HL-60/S4 (cell line): Measurements from ENCODE around the gene SMAP2.

Experiments
- in situ Hi-C: fragments of 300-500 bp; cut with MboI; formaldehyde crosslinking; loops from 2 replicates; pipeline ENCODE4 v1.14.3; 2022; ENCODE audit warnings: low sequenced_read_pairs

SMAP2 gene

DNA sequence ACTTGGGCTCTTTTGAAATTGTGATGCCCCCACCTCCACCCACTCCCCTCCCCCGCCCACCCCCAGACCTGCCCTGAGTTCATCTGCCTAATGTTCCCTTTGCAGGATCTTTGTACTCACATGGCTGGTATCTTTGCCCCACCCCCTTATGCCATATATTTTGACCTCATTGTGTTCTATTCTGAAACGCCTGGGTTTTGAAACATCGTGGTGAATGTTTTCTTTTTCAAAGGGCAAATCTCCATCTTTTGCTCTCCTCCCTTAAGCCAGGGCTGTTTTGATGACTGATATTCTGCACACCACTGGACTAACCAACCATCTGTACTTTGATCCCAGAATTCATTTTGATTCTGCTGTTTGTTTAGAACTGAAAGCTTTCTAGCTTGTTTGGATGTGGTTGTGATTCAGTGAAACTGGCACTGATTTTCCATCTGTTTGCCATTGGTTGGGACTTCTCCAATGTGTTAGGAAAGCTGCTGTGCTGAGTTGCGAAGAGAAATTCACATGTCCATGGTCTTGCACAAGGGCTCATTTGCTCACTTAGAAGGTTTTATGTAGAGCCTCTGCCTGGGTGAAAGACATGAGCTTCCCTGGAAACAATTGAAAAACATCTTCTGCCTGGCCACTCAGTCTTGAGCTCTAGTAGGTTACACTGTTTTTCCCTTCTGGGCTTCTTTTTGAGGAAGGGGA, 16.5 kb downstream of the SMAP2 start:
- in situ Hi-C loops: no loop called here

DNA sequence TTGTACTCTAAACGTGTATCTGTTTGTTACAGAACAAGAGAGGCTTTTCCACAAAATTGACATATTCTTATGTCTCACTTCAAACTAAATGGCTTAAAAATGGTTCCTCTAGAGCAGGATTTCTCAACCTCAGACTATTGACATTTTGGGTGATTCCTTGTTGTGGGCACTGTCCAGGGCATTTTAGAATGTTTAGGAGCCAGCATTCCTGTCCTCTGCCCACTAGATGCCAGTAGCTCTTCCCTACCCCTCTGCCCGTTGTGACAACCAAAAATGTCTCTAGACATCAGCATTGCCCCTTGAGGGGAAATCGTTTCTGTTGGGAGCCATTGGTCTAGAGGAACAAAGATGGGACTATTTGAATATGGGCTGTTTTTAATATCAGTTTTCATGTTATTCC, 17.3 kb downstream of the SMAP2 start:
- in situ Hi-C loops: no loop called here

DNA sequence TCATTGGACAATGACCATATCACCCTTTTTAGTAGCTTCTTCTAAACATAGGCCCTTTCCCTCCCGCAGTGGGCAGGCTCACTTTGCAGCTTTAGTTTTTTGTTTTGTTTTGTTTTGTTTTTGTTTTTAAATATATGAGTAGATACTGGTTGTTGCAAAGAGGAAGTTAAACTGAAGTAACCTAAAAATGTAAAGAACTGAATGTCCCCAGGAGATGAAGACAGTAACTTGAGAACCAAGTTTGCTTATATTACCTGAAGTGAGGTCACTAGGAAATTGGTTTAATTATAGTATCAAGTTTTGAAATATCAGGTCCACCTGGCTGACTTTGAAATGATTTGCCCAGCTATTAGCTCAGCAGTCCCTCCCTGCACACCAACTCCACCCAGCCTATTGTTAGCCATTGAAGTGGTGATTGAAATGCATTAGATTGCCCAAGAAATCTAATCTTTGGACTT, 18.2 kb downstream of the SMAP2 start:
- in situ Hi-C loops: no loop called here

DNA sequence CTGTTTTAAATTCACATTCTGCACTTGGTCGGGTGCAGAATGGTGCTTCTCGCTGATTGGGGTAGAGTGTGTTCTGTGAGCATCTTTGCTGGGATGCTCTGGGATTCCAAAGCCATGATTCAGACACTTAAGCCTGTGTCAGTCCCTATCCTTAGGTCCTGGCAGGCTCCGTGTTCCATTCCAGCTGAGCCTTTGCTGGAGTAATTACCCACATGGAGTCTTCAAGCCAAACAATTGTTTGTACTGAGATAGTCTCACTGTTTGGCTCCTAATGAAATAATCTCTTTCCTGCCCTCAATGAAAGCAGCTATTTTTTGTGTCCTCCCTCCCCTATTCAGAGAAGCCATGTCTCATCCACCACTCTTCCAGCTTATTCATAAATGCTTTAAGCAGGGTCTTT, 18.7 kb downstream of the SMAP2 start:
- in situ Hi-C loops: no loop called here

DNA sequence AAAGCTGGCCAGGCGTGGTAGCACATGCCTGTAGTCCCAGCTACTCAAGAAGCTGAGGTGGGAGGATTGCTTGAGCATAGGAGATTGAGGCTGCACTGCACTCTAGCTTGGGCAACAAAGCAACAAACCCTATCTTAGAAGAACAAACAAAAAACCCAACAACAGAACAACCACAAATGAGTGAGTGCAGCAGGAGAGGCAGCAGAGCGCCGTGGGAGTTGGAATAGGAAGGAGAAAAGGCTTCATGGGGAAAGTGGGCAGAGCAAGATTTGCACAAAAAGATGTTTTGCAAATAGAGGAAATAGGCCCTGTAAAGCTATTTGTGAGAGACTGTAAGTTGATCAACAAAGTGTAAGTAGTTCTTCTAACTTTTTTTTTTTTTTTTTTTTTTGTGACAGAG, 19.6 kb downstream of the SMAP2 start:
- in situ Hi-C loops: no loop called here

DNA sequence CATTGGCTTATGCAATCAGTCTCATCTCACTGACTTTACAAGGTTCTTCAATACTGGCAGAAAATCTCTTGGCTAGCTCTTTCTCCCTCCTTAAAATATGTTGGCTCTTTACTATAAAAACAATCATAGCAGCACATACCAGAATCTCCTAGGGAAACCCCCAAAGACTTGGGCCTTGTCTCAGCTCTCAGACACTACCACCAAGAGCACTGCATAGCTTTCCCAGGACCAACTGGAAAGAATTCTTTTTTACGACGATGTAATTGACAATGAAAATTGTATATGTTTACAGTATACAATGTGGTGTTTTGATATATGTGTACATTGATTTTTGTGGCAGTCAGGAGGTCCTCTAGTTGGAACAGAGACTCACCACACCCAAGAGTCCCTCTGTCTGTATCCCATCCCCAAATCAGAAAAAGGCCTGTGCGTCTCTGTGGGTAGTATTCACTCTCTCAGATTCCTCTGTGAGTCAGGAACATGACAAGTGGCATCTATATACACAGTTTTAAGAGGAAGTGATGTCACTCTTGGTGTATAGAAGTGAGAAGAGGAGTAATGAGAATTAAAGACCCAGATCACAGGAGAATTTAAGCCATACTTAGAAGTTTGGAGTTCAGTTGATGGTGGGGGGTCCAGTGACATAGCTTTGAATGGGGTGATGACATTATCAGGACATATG, 21.1 kb downstream of the SMAP2 start:
- in situ Hi-C loops: no loop called here

DNA sequence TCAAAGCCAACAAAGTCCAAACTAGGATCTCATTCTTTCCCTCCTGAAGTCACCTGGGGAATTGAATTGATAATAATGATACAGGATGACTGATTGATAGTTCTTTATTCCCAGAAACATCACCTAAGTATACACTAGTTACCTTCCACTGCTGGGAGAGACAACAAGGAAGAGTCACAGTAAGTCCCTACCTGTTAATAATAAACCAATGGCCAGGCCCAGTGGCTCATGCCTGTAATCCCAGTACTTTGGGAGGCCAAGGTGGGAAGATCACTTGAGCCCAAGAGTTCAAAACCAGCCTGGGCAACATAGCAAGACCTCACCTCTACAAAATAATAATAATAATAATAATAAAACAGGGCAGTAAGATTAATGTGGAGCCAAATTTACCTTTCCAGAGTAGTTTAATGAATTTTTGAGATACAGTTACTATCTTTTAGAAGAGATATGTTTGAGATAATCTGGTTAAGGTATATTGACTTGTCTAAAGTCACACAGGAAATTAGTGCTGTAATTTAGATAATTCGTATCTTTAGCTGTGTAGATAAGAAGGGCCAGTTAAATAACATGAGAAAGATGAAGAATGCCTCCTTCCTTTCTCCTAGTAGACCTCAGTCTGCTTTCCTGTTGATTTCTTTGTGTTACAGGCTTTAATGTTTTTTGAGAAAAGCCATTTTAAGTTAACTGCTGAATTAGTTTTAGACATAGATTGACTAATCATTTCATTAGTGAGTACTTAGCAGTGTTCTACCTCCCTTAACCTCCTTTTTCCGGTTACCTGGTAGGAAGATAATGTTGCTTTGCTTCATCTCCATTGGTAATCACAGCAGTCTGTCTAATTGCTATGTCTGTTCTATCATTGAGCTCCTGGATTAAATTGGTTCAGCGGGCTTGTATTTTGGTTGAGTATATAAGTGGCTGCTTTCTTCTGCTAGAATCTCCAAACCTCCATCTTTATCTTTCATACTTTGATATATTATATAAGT, 22.0 kb downstream of the SMAP2 start:
- in situ Hi-C loops: no loop called here

DNA sequence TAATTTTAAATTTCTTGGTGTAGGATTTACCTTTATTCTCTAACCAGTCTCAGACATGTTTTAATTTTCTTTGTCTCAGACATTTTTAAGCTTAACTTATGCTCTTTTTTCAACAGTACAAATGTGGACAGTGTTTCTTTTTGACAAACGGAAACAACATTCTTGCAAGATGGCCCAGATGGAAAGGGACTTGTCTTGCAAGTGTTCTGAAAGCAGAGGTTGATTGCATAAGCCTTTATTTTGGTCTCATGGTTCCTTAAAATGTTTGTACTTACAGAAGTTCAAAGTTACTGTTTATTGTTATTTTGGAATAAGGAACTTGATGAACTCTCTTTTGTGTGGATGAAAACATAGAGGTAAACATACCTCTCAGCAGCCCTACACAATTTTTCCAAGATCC, 22.9 kb downstream of the SMAP2 start:
- in situ Hi-C loops: no loop called here

DNA sequence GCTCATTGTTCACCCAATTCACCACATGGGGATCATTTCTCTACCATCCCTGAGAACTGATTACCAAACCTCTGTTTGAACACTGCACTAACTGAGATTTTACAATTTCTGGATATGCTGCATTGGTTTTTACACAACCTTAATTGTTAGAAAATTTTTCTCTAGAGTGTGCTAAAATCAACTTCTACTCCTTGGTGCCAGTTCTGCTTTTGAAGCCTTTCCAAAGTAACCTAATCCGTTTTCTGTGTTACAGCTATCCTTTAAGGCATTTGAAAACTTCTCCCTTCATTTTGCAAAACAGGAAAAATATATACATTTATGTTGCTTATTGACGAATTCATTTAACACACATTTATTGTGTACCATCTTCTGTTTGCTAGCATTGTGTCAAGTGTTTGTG, 23.7 kb downstream of the SMAP2 start:
- in situ Hi-C loops: no loop called here

DNA sequence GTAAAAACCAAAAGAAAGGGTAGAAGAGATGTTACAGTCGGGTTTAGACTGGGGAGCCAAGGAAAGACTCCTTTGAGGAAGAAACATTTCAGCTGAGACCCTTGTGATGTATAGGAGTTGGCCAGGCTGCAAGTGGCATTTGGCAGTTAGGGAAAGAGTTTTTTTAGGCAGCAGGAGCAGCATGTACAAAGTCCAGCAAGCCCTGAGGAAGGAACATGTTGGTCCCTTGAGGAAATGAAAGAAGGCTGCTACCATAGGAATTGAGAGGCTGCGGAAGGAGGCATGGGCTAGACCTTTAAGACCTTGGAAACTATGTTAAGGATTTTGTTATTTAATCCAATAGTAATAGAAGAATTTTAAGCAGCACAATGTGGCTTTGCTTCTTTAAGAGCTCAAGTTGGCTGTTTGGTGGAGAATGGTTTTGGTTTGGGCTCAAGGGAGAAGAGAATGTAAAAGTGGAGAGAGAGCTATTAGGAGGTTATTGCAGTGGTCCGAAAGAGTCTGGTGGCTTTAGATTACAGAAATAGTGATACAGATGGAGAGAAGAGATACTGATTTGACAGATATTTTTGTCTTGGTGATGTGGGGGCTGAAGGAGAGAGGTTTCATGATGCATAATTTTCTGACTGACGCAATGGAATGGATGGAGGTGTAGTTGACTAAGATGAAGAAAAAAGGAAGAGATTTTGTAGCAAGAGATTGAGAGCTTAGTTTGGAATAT, 26.6 kb downstream of the SMAP2 start:
- in situ Hi-C loops: loop anchor here (10.0 kb wide), 1 partner anchor 255 kb away; no protein-coding TSS in a partner anchor

DNA sequence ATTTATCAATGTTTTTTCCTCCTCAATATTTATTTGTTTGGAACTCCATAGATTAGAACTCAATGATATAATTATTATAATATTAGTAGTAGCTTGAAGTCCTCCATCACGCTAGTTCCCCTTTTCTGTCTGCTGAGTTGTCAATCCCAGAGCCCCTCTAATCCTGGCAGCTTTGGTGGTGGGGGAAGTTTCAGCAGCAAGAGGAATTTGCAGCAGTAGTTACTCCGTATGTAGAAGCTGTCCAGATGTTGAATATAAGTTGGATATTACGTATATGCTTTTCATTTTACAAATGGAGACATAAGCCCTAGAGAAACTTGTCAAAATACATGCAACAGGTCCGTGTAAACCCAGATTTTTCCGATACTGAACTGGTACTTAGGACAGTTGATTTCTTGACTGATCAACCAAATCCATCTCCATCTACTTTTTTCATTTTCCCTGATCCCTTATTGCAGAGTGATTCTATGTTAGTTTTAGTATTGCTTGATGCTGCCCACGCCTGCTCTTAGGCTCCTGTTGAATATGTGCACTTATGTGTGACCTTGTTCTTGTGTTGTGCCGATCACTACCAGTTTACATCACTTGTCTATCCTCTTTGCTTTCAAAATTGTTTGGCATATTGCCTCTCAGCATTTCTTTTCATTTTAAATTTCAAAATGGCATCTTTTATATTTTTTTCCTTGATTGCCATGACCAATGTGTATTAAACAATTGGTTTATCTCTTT, 28.1 kb downstream of the SMAP2 start:
- in situ Hi-C loops: loop anchor here (10.0 kb wide), 1 partner anchor 257 kb away; no protein-coding TSS in a partner anchor

DNA sequence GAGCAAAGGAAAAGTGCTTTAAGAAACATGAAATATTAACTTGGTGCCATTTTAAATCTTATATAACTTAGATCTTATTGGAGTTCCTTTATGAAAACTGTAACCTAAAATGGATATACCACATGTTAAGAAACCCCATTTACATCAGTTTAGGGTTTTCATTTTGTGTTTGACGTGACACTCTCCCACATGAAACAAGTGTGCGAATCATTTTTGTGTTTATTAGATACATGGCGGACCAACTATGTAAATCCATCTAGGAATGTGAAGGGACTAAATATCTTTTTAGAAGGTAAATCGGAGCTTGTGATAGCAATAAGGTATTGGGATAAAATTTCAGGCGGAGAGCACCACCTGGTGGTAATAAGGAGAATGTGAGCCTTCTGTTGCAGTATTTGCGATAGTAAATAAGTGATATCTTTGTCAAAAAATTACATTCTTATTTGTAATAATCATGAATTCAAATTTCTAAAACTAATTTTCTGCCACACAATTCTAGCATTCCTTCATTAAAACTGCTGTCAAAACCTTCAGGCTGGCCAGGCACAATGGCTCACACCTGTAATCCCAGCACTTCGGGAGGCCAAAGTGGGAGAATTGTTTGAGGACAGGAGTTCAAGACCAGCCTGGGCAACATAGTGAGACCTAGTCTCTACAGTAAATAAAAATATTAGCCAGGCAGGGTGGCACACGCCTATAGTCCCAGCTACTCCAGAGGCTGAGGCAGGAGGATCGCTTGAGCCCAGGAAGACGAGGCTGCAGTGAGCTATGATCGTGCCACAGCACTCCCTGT, 31.3 kb downstream of the SMAP2 start:
- in situ Hi-C loops: loop anchor here (10.0 kb wide), 1 partner anchor 260 kb away; no protein-coding TSS in a partner anchor

DNA sequence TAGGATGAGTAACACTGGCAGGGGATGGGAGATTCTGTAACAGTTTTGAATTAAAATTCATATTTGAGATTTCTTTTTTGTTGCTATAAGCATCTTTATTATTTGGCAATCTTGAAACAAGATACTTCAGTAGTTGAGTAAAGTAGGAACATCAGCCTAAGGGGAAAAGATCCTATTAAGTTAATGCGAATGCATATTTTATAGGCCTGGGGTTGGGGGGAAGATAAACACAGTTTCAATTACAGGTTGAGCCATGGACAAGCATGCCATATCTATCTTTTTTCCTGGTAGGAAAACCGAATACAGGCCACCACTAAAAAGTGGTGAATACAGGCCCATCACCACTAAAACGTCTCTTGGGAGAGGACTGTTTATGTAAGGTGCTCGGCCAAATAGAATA, 32.3 kb downstream of the SMAP2 start:
- in situ Hi-C loops: loop anchor here (10.0 kb wide), 1 partner anchor 261 kb away; no protein-coding TSS in a partner anchor

DNA sequence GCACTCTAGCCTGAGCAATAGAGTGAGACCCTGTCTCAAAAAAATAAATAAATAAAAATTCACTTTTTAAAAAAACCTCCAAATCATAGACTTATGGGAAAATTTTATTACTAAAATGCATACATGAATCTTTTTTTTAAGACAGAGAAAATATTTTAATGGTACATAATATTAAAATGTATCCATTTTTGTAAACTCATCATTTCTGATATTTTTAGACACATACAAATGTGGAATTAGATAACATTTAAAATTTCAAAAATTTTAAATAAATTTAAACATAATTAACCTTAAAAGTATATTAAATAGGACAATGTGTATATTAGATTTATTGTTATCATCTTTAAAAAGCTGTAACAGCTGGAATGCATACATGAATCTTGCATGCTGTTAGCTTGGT, 33.9 kb downstream of the SMAP2 start:
- in situ Hi-C loops: loop anchor here (10.0 kb wide), 1 partner anchor 263 kb away; no protein-coding TSS in a partner anchor

DNA sequence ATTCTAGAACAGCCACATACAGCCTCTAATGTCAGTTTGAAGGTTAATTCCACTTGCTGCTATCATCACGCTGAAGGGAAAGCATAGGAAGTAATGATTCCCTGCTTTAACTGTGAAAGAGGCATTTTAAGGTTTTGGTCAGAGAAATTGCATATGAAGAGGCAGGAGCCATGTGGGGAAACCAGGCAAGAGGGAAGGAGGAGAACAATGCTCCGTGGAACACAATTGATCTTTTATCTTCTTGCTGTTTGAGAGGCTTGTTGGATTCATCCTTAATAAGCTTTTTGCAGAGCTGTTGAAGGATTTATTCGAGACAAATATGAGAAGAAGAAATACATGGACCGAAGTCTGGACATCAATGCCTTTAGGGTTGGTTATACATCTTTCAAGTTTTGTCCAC, 35.9 kb downstream of the SMAP2 start:
- in situ Hi-C loops: loop anchor here (10.0 kb wide), 1 partner anchor 265 kb away; no protein-coding TSS in a partner anchor

DNA sequence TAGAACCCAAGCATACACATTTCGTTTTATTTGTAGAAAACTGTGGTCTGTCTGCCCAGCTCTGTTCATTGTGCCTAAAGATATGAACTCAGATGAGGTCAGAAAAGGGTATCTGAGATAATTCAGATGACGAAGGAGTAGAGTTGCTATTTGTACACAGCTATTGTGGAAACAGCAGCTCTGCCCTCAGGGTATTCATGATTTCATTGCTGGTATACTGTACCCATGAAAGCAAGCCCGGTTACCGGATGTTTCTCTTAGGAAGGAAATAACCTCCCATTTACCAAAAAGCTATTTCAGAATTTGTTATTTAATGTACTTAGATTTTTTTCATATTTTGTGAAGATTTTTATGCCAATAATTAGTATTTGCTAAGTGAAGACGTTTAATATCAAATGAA, 37.8 kb downstream of the SMAP2 start:
- in situ Hi-C loops: no loop called here

DNA sequence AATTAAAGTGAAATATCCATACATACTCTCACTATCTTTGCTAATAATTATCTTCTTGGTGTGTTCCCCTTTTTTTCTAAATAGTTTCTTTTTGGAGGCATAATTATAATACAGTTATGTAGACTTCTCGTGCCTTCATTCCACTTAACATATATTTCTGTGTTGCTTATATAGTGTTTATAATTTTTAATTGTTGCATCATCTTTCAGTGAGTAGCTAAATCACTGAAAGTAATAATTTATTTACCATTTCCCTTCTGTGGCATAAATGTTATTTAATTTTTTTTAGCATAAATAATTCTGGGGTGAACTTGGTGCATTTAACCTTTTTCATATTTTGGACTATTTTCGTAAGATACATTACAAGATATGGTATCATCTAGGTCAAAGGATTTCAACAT, 38.3 kb downstream of the SMAP2 start:
- in situ Hi-C loops: no loop called here

DNA sequence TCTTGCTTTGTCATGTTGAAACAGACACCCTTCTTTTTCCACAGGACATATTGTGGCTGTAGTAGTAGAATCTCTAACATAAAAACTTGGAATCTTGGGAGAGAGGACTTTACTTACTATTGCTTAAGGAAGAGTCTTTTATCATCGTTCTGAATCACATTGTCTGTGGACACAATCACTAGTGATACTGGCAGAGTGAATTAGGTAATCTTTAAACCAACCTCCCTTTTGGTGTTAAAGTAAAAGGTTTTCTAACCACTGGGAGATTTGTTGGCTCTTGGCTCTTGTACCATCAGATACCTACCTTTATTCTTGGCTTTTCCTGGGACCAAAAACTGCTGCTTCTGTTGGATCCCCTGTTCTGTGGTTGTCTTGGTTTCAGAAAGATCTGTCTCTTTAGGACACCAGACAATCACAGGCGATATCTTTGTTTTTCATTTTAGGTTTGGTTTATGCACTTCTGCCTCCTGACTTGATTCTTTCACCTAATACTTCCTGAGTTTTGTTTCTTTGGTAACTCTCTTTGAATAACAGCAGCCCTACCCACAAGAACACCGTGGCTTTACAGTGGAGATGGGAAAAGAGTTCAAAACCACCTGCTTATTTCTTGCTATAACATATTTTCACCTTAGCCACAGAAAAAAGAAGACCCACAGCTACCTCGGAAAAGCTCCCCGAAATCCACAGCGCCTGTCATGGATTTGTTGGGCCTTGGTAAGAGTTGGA, 40.2 kb downstream of the SMAP2 start:
- in situ Hi-C loops: no loop called here
